Chondrocyte (in vitro differentiated cells): Measurements from ENCODE around the gene FEZF1. TPM values are rescaled to one million over a fixed set of nuclear protein-coding genes. Genes with fewer than 3 reads are reported as not detected.
A peak's percentile ranks its signal among the peaks of the same experiment; 100 is the strongest.
"Not testable (repeated sequence)": the region's sequence is repeated elsewhere in the genome, so short reads cannot be mapped to it uniquely, and the experiment has no call there.

Source experiments
- DNase-seq: peaks from one replicate; pipeline ENCODE4 v3.0.0; 2021; ENCODE audit warnings: mixed read lengths, low spot score
- H3K27ac Mint-ChIP-seq: one replicate; pipeline ENCODE4 v1.8.0; 2021; ENCODE audit warnings: mild to moderate bottlenecking, moderate library complexity, mixed read lengths; ENCODE audit not compliant: unreplicated experiment
- H3K27me3 Mint-ChIP-seq: 2 replicates; pipeline ENCODE4 v1.8.0; 2021; ENCODE audit warnings: low read depth, mixed read lengths
- H3K36me3 Mint-ChIP-seq: 2 replicates; pipeline ENCODE4 v1.8.0; 2021; ENCODE audit warnings: low read depth, mixed read lengths
- H3K4me1 Mint-ChIP-seq: 2 replicates; pipeline ENCODE4 v1.8.0; 2021; ENCODE audit warnings: low read depth, mild to moderate bottlenecking, mixed read lengths
- H3K4me3 Mint-ChIP-seq: one replicate; pipeline ENCODE4 v1.8.0; 2021; ENCODE audit warnings: mild to moderate bottlenecking, moderate library complexity, mixed read lengths; ENCODE audit not compliant: unreplicated experiment
- H3K9me3 Mint-ChIP-seq: 2 replicates; pipeline ENCODE4 v1.8.0; 2021; ENCODE audit warnings: low read depth, mixed read lengths
- CTCF ChIP-seq: fragments of 200-600 bp; sonication (generic); IDR thresholded peaks from 2 replicates; pipeline ENCODE4 v1.5.0; 2021; ENCODE audit warnings: antibody characterized with exemption, mild to moderate bottlenecking, moderate library complexity
- total RNA-seq: library from RNA; stranded (reverse); gene quantifications from 3 replicates; pipeline ENCODE4 v1.2.1, GENCODE V29; 2021

The FEZF1 gene
- total RNA-seq, 1 donor from 2014 or later = not detected

- no peaks in the 10 kb centered on the region for H3K4me1 Mint-ChIP-seq
- no peak for TF ChIP-seq CTCF
- peaks cover 1% of the 10 kb centered on the region for H3K36me3 Mint-ChIP-seq
- no peak for DNase-seq
- H3K9me3 Mint-ChIP-seq = peaks cover 10% of the 10 kb centered on the region
- H3K27ac Mint-ChIP-seq = no peak overlapping the region
- peaks cover 19% of the 10 kb centered on the region for H3K27me3 Mint-ChIP-seq
- H3K4me3 Mint-ChIP-seq = no peak overlapping the region
Measured at GRCh38 chr7:122289426-122289825, 15.1 kb downstream of the FEZF1 start.

- peak overlapping the region; percentile 9 for H3K4me3 Mint-ChIP-seq
- not testable (repeated sequence) for H3K27ac Mint-ChIP-seq, H3K9me3 Mint-ChIP-seq, H3K36me3 Mint-ChIP-seq, DNase-seq, H3K4me1 Mint-ChIP-seq
- peaks cover 12% of the 10 kb centered on the region for H3K27me3 Mint-ChIP-seq
Measured at GRCh38 chr7:122284608-122285007, 19.9 kb downstream of the FEZF1 start.

GRCh38 chr7:122273117-122273516, 31.4 kb downstream of the FEZF1 start:
- Mint-ChIP-seq H3K4me3 (no peak overlapping the region), H3K4me1 (no peaks in the 10 kb centered on the region), H3K36me3 (no peaks in the 10 kb centered on the region), H3K27me3 (no peaks in the 10 kb centered on the region), H3K27ac (no peak overlapping the region), H3K9me3 (no peaks in the 10 kb centered on the region)
- TF ChIP-seq CTCF = no peak
- DNase-seq = no peak

- DNase-seq = no peak
- H3K27me3 Mint-ChIP-seq = no peaks in the 10 kb centered on the region
- no peaks in the 10 kb centered on the region for H3K4me1 Mint-ChIP-seq
- no peaks in the 10 kb centered on the region for H3K9me3 Mint-ChIP-seq
- no peak overlapping the region for H3K4me3 Mint-ChIP-seq
- no peak overlapping the region for H3K27ac Mint-ChIP-seq
- H3K36me3 Mint-ChIP-seq = no peaks in the 10 kb centered on the region
- TF ChIP-seq CTCF = no peak
Measured at GRCh38 chr7:122269241-122269640, 35.3 kb downstream of the FEZF1 start.

- Mint-ChIP-seq H3K27ac (no peak overlapping the region), H3K27me3 (peaks cover 2% of the 10 kb centered on the region), H3K4me1 (no peaks in the 10 kb centered on the region), H3K9me3 (no peaks in the 10 kb centered on the region), H3K4me3 (no peak overlapping the region), H3K36me3 (no peaks in the 10 kb centered on the region)
- DNase-seq = no peak
- TF ChIP-seq CTCF = no peak
Measured at GRCh38 chr7:122268101-122268500, 36.4 kb downstream of the FEZF1 start.

- H3K27me3 Mint-ChIP-seq = peaks cover 18% of the 10 kb centered on the region
- H3K27ac Mint-ChIP-seq = no peak overlapping the region
- no peak overlapping the region for H3K4me3 Mint-ChIP-seq
- H3K36me3 Mint-ChIP-seq = no peaks in the 10 kb centered on the region
- H3K9me3 Mint-ChIP-seq = no peaks in the 10 kb centered on the region
- TF ChIP-seq CTCF = no peak
- no peak for DNase-seq
- no peaks in the 10 kb centered on the region for H3K4me1 Mint-ChIP-seq
Measured at GRCh38 chr7:122262246-122262645, 42.3 kb downstream of the FEZF1 start.
